HepG2 (cell line): ENCODE measurements around the gene HORMAD2. TPM values are rescaled to one million over a fixed set of nuclear protein-coding genes. Genes with fewer than 3 reads are reported as not detected.

Source experiments
- ATAC-seq: fragments of 200-7000 bp; cut with Tn5 transposase; 3 replicates; pipeline ENCODE4 v1.9.1; 2020; ENCODE audit warnings: mild to moderate bottlenecking, moderate library complexity
- BruUV-seq: library from RNA; stranded (reverse); fragments of 400-500 nt; replicated peaks from 2 replicates; lab custom pipeline; 2021; lab: Mats Ljungman, UMichigan
- CTCF ChIA-PET: fragments of 300-600 bp; formaldehyde crosslinking; extraction: SDS; loops from one replicate; lab custom pipeline; 2021; ENCODE audit warnings: low total read pairs, inconsistent platforms, low intra/inter-chr PET ratio; lab: Yijun Ruan, JAX
- POLR2A ChIA-PET: fragments of 350-600 bp; sonication (Branson Sonifier 250); formaldehyde crosslinking; loops from one replicate; lab custom pipeline; 2020; ENCODE audit warnings: antibody characterized with exemption, inconsistent platforms; lab: Yijun Ruan, JAX
- DNase-seq: peaks from one replicate; pipeline ENCODE4 v3.0.0-alpha.2; 2015; ENCODE audit warnings: low spot score
- FAIRE-seq: peaks from 3 replicates; lab custom pipeline; 2011; peaks lifted over from hg19 to GRCh38; lab: Jason Lieb, UNC
- H2AFZ ChIP-seq: one replicate; pipeline ENCODE4 v1.6.1; 2011; ENCODE audit warnings: low read length, inconsistent platforms
- H3K27ac ChIP-seq: fragments of 300-600 bp; 3 replicates; pipeline ENCODE4 v1.8.0; 2011; ENCODE audit warnings: mixed run types, mild to moderate bottlenecking, mixed read lengths, low read length, inconsistent platforms; ENCODE audit not compliant: insufficient read depth; ENCODE audit errors: extremely low read length
- H3K27me3 ChIP-seq, 2 experiments: fragments of 200-600 bp in 1 of 2; 2 replicates in 1 of 2; 3 replicates in 1 of 2; pipeline versions ENCODE4 v1.6.0 to v1.8.0; 2011; ENCODE audit warnings: low read length in 2 of 2, mild to moderate bottlenecking in 2 of 2, moderate library complexity in 2 of 2, inconsistent platforms in 1 of 2; ENCODE audit not compliant: insufficient read depth in 2 of 2, control insufficient read depth in 1 of 2
- H3K36me3 ChIP-seq, 2 experiments: fragments of 200-600 bp in 1 of 2; replicated peaks in 1 of 2; 2 replicates in 1 of 2; 3 replicates in 1 of 2; pipeline versions ENCODE4 v1.5.1 to v1.8.0; 2011; ENCODE audit warnings: low read length in 2 of 2, inconsistent platforms in 1 of 2; ENCODE audit not compliant: insufficient read depth in 2 of 2, control insufficient read depth in 1 of 2
- H3K4me1 ChIP-seq: 2 replicates; pipeline ENCODE4 v1.5.1; 2012; ENCODE audit warnings: low read length, inconsistent platforms; ENCODE audit not compliant: insufficient read depth
- H3K4me2 ChIP-seq: 2 replicates; pipeline ENCODE4 v1.6.0; 2011; ENCODE audit warnings: low read depth, low read length, inconsistent platforms
- H3K4me3 ChIP-seq, 3 experiments: fragments of 200-600 bp in 1 of 3; sonication (generic), shearing (Covaris generic) in 1 of 3; replicated peaks in 1 of 3; 2 replicates each; pipeline ENCODE4 v1.5.1; 2011 to 2016; ENCODE audit warnings: low read length in 3 of 3, inconsistent platforms in 2 of 3, low read depth in 2 of 3, mild to moderate bottlenecking in 2 of 3, control low read depth in 1 of 3, mixed read lengths in 1 of 3; ENCODE audit not compliant: insufficient read depth in 1 of 3
- H3K79me2 ChIP-seq: one replicate; pipeline ENCODE4 v1.6.1; 2011; ENCODE audit warnings: low read length, inconsistent platforms; ENCODE audit not compliant: insufficient read depth
- H3K9ac ChIP-seq: 2 replicates; pipeline ENCODE4 v1.6.0; 2011; ENCODE audit warnings: mild to moderate bottlenecking, low read depth, low read length, inconsistent platforms; ENCODE audit not compliant: insufficient read depth
- H3K9me3 ChIP-seq: 2 replicates; pipeline ENCODE4 v1.5.1; 2012; ENCODE audit warnings: mild to moderate bottlenecking, low read length
- H4K20me1 ChIP-seq: 2 replicates; pipeline ENCODE4 v1.6.0; 2011; ENCODE audit warnings: inconsistent platforms, mild to moderate bottlenecking, low read length, moderate library complexity; ENCODE audit not compliant: insufficient read depth
- ARNT ChIP-seq: fragments of 450-650 bp; IDR thresholded peaks from 2 replicates; pipeline ENCODE4 v1.6.1; 2017
- CEBPB ChIP-seq: IDR thresholded peaks from 2 replicates; pipeline ENCODE4 v1.6.1; 2011; ENCODE audit warnings: low read depth, low read length, improper control_type of control experiment, borderline replicate concordance
- ETV6 ChIP-seq: sonication (generic); formaldehyde crosslinking; conservative IDR thresholded peaks from 2 replicates; pipeline ENCODE4 v1.4.0; 2020; ENCODE audit warnings: missing genetic modification reagents
- NRL ChIP-seq: sonication (generic); formaldehyde crosslinking; IDR thresholded peaks from 2 replicates; pipeline ENCODE4 v1.5.0; 2020; ENCODE audit warnings: missing genetic modification reagents, mild to moderate bottlenecking, moderate library complexity, borderline replicate concordance
- PPARG ChIP-seq: conservative IDR thresholded peaks from 2 replicates; pipeline ENCODE4 v1.6.1; 2016; ENCODE audit warnings: missing biosample characterization, missing genetic modification reagents
- ZNF34 ChIP-seq: sonication (generic); formaldehyde crosslinking; IDR thresholded peaks from 2 replicates; pipeline ENCODE4 v1.4.0; 2020; ENCODE audit warnings: mild to moderate bottlenecking, missing genetic modification reagents, borderline replicate concordance
- ZNF556 ChIP-seq: sonication (generic); formaldehyde crosslinking; IDR thresholded peaks from 2 replicates; pipeline ENCODE4 v1.4.0; 2020; ENCODE audit warnings: mild to moderate bottlenecking, missing genetic modification reagents, borderline replicate concordance
- WGBS: methylation state at CpG from one replicate; pipeline ENCODE4 v1.1.6; 2017; ENCODE audit warnings: low lambda C conversion rate; 5-methylcytosine and 5-hydroxymethylcytosine counted together
- in situ Hi-C: cut with HindIII; loops from 2 replicates; pipeline ENCODE4 v1.10.0; 2017; ENCODE audit warnings: low pct_unique_long_range_greater_than_20kb; ENCODE audit not compliant: extremely low pct_ligation_motif_present
- intact Hi-C: fragments of 100-400 bp; cut with micrococcal nuclease; formaldehyde crosslinking; loops from one replicate; pipeline ENCODE4 v1.10.0; 2022; ENCODE audit not compliant: unreplicated experiment
- polyA plus RNA-seq, 8 experiments: library from polyadenylated mRNA; depleted of rRNA in 3 of 8; stranded (reverse) in 7 of 8; unstranded in 1 of 8; fragments of >200 nt; fragmentation: Illumina TruSeq in 4 of 8; extraction: Trizol in 4 of 8; gene quantifications; 2 replicates each; pipeline versions ENCODE4 v1.2.1 to v1.2.3, GENCODE V29; 2011 to 2016; ENCODE audit warnings: low read depth in 4 of 8, missing spikeins in 1 of 8, mixed read lengths in 1 of 8; ENCODE audit not compliant: insufficient read depth in 1 of 8
- total RNA-seq, 5 experiments: library from RNA; depleted of rRNA; stranded (reverse); fragments of >200 nt; fragmentation: Illumina TruSeq; extraction: Trizol; gene quantifications; 2 replicates each; pipeline ENCODE4 v1.2.3, GENCODE V29; 2016; ENCODE audit warnings: low read depth in 1 of 5
- TF ChIP-seq, protein P1 (sequence below): sonication (generic); formaldehyde crosslinking; IDR thresholded peaks from 2 replicates; pipeline ENCODE4 v1.5.1; 2020; ENCODE audit warnings: mild to moderate bottlenecking, missing genetic modification reagents, moderate library complexity
- TF ChIP-seq, protein P2 (sequence below): sonication (generic); formaldehyde crosslinking; IDR thresholded peaks from 2 replicates; pipeline ENCODE4 v1.5.0; 2020; ENCODE audit warnings: missing genetic modification reagents

The HORMAD2 gene
- total and polyA plus RNA-seq, 2 of the 13 experiments (the other 11 are each of a cell fraction or from before 2014, with no cell fraction given): not detected

DNA sequence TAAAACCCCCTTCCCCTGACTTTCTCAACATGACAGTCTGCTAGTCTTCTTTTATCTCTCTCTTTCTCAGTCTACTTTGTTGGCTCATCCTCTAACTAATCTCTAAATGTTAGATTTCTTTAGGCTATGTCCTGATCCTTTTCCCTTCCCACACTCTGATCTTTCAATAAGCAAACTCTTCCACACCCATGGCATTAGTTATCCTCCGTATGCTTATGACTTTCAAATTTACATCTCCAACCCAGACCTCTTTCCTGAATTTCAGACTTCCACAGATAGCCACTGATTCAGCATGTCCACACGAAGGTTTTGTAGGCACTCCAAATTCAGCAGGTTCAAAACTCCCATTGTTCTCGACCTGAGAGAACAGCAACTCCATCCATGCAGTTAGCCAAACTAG is 90.7 kb downstream of the HORMAD2 start:
- H3K27me3 ChIP-seq: peaks cover 0 to 26% of the 10 kb centered on the region in 2 experiments; a peak in 3 of 5 replicates
- in situ Hi-C loops (no loop called here), intact Hi-C loops (no loop called here)
- no peak overlapping the region for H3K9ac ChIP-seq
- ChIA-PET POLR2A (no interaction called here), CTCF (no interaction called here)
- no peaks in the 10 kb centered on the region for H3K36me3 ChIP-seq
- no peaks in the 10 kb centered on the region for H4K20me1 ChIP-seq
- no peak for FAIRE-seq
- DNase-seq: no peak
- H3K4me1 ChIP-seq: no peaks in the 10 kb centered on the region
- no peaks in the 10 kb centered on the region for H3K79me2 ChIP-seq
- no peak overlapping the region for H3K4me2 ChIP-seq
- no peaks in the 10 kb centered on the region for H3K9me3 ChIP-seq
- H2AFZ ChIP-seq: no peak overlapping the region
- no peak for ATAC-seq
- H3K27ac ChIP-seq: no peak overlapping the region
- 2% methylated on average over 3 of the region's 3 CpGs for WGBS
- BruUV-seq: no TSS peak
- TF ChIP-seq NRL (CRISPR knock-in tag) (no peak), ZNF556 (CRISPR knock-in tag) (no peak), ZNF34 (no peak), CEBPB (no peak), PPARG (CRISPR knock-in tag) (no peak), ETV6 (no peak), ARNT (no peak)
- TF ChIP-seq, protein P1, sequence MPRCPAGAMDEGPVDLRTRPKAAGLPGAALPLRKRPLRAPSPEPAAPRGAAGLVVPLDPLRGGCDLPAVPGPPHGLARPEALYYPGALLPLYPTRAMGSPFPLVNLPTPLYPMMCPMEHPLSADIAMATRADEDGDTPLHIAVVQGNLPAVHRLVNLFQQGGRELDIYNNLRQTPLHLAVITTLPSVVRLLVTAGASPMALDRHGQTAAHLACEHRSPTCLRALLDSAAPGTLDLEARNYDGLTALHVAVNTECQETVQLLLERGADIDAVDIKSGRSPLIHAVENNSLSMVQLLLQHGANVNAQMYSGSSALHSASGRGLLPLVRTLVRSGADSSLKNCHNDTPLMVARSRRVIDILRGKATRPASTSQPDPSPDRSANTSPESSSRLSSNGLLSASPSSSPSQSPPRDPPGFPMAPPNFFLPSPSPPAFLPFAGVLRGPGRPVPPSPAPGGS (CRISPR knock-in tag): no peak
- TF ChIP-seq, protein P2, sequence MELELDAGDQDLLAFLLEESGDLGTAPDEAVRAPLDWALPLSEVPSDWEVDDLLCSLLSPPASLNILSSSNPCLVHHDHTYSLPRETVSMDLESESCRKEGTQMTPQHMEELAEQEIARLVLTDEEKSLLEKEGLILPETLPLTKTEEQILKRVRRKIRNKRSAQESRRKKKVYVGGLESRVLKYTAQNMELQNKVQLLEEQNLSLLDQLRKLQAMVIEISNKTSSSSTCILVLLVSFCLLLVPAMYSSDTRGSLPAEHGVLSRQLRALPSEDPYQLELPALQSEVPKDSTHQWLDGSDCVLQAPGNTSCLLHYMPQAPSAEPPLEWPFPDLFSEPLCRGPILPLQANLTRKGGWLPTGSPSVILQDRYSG: no peak
- no peak overlapping the region for H3K4me3 ChIP-seq
